22Rv1 (cell line): ENCODE measurements around the gene GDA.

Source experiments
- ZFX ChIP-seq: fragments of 450-650 bp; IDR thresholded peaks from 2 replicates; pipeline ENCODE4 v1.6.1; 2017; ENCODE audit warnings: antibody characterized with exemption, borderline replicate concordance
- TF ChIP-seq, protein P1 (sequence below): fragments of 450-650 bp; IDR thresholded peaks from 2 replicates; pipeline ENCODE4 v1.5.1; 2017; ENCODE audit warnings: mild to moderate bottlenecking

DNA sequence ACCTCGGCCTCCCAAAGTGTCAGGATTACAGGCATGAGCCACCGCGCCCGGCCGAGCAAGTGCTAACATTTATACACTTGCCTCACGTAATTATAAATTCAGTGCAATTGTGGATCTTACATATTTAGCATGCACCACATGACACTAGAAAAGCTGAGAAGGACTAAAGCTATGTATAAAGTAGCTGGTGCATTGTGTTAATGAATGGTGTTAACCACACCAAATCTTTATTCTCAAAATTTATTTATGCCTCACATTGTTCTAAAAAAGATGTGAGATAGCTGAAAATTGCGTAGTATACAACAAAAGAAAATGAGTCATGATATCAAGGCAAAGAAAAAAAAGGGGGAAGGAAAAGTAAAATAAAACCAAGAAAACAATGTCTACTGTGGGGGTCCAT is 54.8 kb downstream of the GDA start:
- TF ChIP-seq, protein P1, sequence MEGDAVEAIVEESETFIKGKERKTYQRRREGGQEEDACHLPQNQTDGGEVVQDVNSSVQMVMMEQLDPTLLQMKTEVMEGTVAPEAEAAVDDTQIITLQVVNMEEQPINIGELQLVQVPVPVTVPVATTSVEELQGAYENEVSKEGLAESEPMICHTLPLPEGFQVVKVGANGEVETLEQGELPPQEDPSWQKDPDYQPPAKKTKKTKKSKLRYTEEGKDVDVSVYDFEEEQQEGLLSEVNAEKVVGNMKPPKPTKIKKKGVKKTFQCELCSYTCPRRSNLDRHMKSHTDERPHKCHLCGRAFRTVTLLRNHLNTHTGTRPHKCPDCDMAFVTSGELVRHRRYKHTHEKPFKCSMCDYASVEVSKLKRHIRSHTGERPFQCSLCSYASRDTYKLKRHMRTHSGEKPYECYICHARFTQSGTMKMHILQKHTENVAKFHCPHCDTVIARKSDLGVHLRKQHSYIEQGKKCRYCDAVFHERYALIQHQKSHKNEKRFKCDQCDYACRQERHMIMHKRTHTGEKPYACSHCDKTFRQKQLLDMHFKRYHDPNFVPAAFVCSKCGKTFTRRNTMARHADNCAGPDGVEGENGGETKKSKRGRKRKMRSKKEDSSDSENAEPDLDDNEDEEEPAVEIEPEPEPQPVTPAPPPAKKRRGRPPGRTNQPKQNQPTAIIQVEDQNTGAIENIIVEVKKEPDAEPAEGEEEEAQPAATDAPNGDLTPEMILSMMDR: no peak
- no peak for TF ChIP-seq ZFX
